GM19099 (cell line): ENCODE results near the gene CACNB2.

Experiments used
- POLR2A ChIP-seq: IDR thresholded peaks from 3 replicates; pipeline ENCODE4 v1.6.1; 2011; ENCODE audit warnings: low read depth; ENCODE audit not compliant: insufficient read length; ENCODE audit errors: extremely low read depth

The CACNB2 gene

GRCh38 chr10:18449611-18450026, 309.4 kb downstream of the CACNB2 start:
- no peak for TF ChIP-seq POLR2A

DNA sequence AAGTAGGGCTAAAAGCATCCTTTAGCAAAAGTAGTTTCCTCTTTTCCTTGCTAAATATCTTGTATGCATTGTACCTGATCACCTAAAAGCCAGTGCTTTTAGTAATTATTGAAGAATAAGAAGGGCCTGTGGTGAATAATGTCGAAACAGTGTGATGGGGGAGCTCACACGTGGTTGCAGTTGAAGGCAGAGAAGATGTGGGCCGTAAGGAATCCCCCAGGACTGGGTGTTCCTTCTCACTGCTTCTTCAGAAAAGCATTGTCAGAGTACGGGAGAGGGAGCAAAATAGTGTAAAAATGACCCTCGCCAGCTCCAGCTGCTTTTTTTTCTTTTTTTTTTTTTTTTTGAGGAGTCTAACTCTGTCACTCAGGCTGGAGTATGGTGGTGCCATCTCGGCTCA, 310.1 kb downstream of the CACNB2 start:
- no peak for TF ChIP-seq POLR2A

DNA sequence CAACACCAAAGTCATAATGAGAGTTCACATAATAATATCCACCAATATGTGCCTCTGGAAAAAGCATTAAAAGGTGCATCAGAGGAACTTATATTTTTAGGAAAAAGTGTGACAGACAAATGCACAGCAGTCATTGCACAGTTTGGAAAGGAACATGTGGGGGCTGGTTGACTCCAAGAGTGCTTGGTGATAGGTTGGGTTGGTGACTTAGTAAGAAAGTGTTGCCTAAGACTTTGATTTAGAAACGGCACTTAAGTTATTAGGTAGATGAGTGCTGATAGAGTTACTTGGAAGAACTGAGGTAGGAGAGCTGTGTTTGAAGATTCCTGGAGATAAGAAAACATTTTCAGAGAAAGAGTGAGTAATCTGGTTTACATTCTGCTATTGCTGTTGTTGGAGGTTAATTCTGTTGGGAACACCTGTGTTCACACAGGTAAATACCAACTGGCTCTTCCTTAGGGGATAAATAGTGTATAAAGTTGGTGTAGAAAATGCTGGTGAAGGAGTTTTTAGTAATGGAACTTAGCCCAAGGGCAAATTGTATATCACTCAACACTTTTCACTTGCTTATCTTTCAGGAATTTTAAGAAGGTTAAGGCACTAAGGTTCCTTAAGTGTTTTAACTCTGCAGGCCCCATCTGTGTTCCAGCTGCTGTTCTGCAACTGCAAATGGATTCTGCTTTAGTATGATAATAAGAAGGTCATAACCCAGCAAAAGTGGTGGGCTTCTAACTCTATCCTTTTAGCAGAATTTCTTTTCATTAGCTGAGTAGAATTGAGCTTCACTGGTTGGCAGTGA, 315.1 kb downstream of the CACNB2 start:
- TF ChIP-seq POLR2A: no peak

GRCh38 chr10:18456984-18457383, 316.8 kb downstream of the CACNB2 start:
- no peak for TF ChIP-seq POLR2A

- no peak for TF ChIP-seq POLR2A
Measured at GRCh38 chr10:18460032-18460431, 319.8 kb downstream of the CACNB2 start.

GRCh38 chr10:18463673-18464211, 323.5 kb downstream of the CACNB2 start:
- TF ChIP-seq POLR2A: no peak

- TF ChIP-seq POLR2A: no peak
Measured at GRCh38 chr10:18469125-18469524, 328.9 kb downstream of the CACNB2 start.

- TF ChIP-seq POLR2A: no peak
Measured at GRCh38 chr10:18472977-18473376, 332.8 kb downstream of the CACNB2 start.

DNA sequence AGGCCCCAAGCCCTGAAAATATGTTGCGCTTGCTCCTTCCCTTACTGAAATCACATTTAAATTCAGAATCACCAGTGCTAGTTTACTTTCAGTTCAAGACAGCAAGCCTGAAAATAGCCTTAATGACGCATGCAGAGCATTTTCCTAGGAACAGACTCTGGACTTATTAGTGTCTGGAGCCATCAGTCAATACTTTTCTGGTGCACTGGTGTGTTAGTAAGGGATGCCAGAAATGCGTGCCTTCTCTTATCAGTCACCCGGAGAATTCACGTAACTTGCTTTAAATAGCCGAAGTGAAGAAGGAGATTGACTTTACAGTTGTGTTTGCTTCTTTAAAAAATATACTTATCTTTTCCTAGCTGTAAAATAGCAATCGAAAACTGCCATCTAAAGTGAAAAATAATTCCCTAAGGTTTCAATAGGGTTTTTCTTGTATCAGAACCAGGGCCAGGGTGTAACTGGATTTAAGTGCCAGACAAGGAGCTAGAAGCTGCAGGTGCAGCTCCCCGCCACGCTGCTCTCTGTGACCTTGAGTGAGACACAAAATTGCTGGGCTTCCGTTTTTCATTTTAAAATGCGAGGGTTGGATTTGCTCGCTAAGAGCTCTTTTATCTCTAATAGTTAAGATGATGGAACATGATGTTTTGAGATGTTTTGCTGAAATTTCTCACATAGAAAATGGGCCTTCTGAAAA, 333.3 kb downstream of the CACNB2 start:
- TF ChIP-seq POLR2A: no peak

DNA sequence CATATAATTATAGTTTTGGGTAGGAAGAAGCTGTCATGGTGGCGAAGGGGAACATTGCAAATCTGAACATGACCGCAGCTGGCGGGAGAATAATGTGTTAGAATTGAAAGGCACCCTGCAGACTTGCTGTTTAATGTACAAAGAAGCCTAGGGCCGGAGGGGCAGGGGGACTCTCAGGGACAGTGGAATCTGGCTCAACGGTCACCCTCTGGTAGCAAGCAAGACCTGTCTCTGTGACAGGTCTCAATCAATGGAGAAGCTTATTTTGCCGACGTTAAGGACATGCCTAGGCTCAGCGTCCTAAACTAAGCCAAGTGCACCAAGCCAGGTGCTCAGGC, 333.9 kb downstream of the CACNB2 start:
- no peak for TF ChIP-seq POLR2A

DNA sequence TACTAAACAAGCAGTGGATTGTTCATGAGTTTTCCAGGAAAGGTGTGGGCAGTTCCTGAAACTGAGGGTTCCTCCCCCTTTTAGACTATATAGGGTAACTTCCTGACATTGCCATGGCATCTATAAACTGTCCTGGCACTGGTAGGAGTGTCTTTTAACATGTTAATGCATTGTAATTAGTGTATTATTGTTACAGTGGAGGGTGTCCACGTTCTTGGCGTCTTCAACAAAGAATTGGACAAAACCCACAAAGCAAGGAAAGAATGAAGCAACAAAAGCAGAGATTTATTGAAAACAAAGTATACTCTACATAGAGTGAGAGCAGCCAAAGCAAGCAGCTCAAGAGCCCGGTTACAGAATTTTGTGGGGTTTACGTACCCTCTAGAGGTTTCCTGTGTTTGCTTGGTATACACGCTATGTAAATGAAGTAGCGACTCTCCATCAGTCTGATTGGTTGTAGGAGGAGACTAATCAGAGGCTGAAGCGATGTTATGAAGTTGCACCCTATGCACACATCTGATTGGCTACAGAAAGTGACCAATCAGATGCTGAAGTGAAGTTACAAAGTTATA, 335.9 kb downstream of the CACNB2 start:
- no peak for TF ChIP-seq POLR2A

GRCh38 chr10:18478354-18478753, 338.1 kb downstream of the CACNB2 start:
- TF ChIP-seq POLR2A: no peak

DNA sequence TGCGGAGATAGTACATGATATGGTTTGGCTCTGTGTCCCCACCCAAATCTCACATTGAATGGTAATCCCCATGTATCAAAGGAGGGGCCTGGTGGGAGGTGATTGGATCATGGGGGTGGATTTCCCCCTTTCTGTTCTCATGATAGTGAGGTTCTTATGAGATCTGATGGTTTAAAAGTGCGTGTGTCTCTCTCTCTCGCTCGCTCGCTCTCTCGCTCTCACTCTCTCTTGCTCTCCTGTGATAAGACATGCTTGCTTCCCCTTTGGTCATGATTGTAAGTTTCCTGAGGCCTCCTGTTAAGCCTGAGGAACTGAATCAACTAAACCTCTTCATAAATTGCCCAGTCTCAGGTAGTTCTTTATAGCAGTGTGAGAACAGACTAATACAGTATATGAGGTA, 339.3 kb downstream of the CACNB2 start:
- no peak for TF ChIP-seq POLR2A

- no peak for TF ChIP-seq POLR2A
Measured at GRCh38 chr10:18483516-18484186, 343.4 kb downstream of the CACNB2 start.

DNA sequence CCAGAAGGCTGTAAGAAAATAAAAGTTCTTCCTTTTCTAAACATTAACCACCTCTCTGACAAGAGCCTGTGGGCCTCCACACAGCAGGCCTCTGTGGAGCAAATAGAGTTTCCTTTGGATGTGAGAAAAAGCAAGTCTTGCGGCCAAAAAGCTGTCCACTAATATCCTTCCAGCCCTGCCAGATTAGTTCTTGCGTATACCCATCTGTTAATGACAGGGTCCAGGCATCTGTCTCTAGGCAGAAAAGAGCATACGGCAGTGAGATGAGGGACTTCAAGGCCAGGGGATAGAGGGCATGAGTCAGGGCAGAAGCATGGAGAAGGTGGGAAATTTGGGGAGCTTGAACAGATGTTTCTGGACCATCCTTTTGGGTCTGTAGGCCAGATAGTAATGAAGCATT, 346.2 kb downstream of the CACNB2 start:
- TF ChIP-seq POLR2A: no peak
